Neural progenitor cell (in vitro differentiated cells): Measurements from ENCODE around the gene PLCZ1.

Experiments
- EZH2phosphoT487 ChIP-seq: fragments of 200-600 bp; sonication (generic); IDR thresholded peaks from 2 replicates; pipeline ENCODE4 v1.6.1; 2017; ENCODE audit warnings: antibody characterized with exemption
- TF ChIP-seq, protein P1 (sequence below): fragments of 200-600 bp; sonication (generic); IDR thresholded peaks from 2 replicates; pipeline ENCODE4 v1.5.1; 2017; ENCODE audit warnings: antibody characterized with exemption, mild to moderate bottlenecking

DNA sequence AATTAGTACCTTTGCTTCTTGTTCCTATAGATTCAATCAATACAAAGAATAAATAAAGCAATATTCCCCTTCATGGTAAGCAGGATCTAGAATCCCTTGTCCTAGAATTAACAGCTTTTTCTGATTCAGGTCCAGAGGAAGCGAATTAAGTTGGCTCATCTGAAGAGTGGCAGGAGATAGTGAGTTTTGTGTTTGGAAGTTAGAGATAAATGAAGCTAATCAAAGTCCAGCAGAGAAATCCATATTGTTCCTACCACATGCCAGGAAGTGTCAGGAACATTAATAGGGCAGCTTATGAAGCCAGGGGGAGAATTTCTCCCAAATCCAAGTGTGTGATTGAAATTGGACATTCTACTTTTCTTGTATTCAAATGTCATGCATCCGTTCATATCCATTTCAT, 14.1 kb upstream of the PLCZ1 start:
- TF ChIP-seq, protein P1, sequence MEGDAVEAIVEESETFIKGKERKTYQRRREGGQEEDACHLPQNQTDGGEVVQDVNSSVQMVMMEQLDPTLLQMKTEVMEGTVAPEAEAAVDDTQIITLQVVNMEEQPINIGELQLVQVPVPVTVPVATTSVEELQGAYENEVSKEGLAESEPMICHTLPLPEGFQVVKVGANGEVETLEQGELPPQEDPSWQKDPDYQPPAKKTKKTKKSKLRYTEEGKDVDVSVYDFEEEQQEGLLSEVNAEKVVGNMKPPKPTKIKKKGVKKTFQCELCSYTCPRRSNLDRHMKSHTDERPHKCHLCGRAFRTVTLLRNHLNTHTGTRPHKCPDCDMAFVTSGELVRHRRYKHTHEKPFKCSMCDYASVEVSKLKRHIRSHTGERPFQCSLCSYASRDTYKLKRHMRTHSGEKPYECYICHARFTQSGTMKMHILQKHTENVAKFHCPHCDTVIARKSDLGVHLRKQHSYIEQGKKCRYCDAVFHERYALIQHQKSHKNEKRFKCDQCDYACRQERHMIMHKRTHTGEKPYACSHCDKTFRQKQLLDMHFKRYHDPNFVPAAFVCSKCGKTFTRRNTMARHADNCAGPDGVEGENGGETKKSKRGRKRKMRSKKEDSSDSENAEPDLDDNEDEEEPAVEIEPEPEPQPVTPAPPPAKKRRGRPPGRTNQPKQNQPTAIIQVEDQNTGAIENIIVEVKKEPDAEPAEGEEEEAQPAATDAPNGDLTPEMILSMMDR: no peak
- no peak for TF ChIP-seq EZH2phosphoT487
